Ishikawa (cell line): ENCODE data around the gene PRRC2B.

Source experiments
- CEBPB ChIP-seq: IDR thresholded peaks from 2 replicates; pipeline ENCODE4 v1.6.1; 2012
- CREB1 ChIP-seq: IDR thresholded peaks from 2 replicates; pipeline ENCODE4 v1.6.1; 2012; ENCODE audit warnings: low read depth
- EP300 ChIP-seq: IDR thresholded peaks from 2 replicates; pipeline ENCODE4 v1.6.1; 2012; ENCODE audit warnings: borderline replicate concordance
- FOXM1 ChIP-seq: IDR thresholded peaks from 2 replicates; pipeline ENCODE4 v1.6.1; 2012; ENCODE audit warnings: low read depth, borderline replicate concordance
- MAX ChIP-seq: IDR thresholded peaks from 2 replicates; pipeline ENCODE4 v1.6.1; 2012
- NFIC ChIP-seq: IDR thresholded peaks from 2 replicates; pipeline ENCODE4 v1.6.1; 2012
- RAD21 ChIP-seq: IDR thresholded peaks from 2 replicates; pipeline ENCODE4 v1.6.1; 2012; ENCODE audit warnings: low read depth
- REST ChIP-seq: IDR thresholded peaks from 2 replicates; pipeline ENCODE4 v1.6.1; 2012; ENCODE audit warnings: low read depth, mild to moderate bottlenecking
- TAF1 ChIP-seq: IDR thresholded peaks from 2 replicates; pipeline ENCODE4 v1.6.1; 2012; ENCODE audit warnings: low read depth, mild to moderate bottlenecking
- TCF12 ChIP-seq: IDR thresholded peaks from 2 replicates; pipeline ENCODE4 v1.6.1; 2012; ENCODE audit warnings: low read depth
- TEAD4 ChIP-seq: IDR thresholded peaks from 2 replicates; pipeline ENCODE4 v1.6.1; 2012
- USF1 ChIP-seq: IDR thresholded peaks from 2 replicates; pipeline ENCODE4 v1.6.1; 2012
- YY1 ChIP-seq: IDR thresholded peaks from 2 replicates; pipeline ENCODE4 v1.6.1; 2012; ENCODE audit warnings: low read depth

- TF ChIP-seq FOXM1 (no peak), CEBPB (no peak), MAX (no peak), REST (no peak), EP300 (no peak), TAF1 (no peak), RAD21 (no peak), CREB1 (no peak), USF1 (no peak), YY1 (no peak), TEAD4 (no peak), TCF12 (no peak), NFIC (no peak)
These were observed 44.3 kb downstream of the PRRC2B start for GRCh38 chr9:131438190-131438589.
